DMS153 (cell line): ENCODE results near the gene USP9X.
"Not testable (repeated sequence)": the region's sequence is repeated elsewhere in the genome, so short reads cannot be mapped to it uniquely, and the experiment has no call there.

Experiments used
- DNase-seq: peaks from one replicate; lab custom pipeline; 2025; lab: John Stamatoyannopoulos, UW

The USP9X gene

GRCh38 chrX:41282307-41282706, 197.1 kb downstream of the USP9X start:
- DNase-seq, result not testable (repeated sequence)

GRCh38 chrX:41285928-41286327, 200.7 kb downstream of the USP9X start:
- not testable (repeated sequence) for DNase-seq
